ENCODE measurements around the gene TMEM40.

The TMEM40 gene

GRCh38 chr3:12772462-12772861 lies 13.4 kb upstream of the TMEM40 start:
- DNase-seq (ENCODE audit: low read depth in 1 of 2, low spot score in 1 of 2), result no peak
- in situ Hi-C loops (cut with HindIII; ENCODE audit: low pct_unique_long_range_greater_than_20kb, low sequenced_read_pairs), result no loop called here
- TF ChIP-seq JUND (IDR thresholded peaks at IDR 0.05; ENCODE audit: low read depth), result no peak

DNA sequence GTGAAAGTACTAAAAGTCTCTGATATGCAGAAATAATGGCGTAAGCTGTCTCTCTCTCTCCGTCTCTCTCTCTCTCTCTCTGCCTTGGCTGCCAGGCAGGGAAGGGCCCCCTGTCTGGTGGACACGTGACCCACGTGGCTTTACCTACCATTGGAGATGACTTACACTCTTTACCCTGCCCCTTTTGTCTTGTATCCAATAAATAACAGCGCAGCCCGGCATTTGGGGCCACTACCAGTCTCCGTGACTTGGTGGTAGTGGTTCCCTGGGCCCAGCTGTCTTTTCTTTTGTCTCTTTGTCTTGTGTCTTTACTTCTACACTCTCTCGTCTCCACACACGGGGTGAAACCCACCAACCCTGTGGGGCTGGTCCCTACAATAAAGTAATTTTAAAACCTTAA lies 12.2 kb upstream of the TMEM40 start:
- no peak for TF ChIP-seq JUND (IDR thresholded peaks at IDR 0.05; ENCODE audit: low read depth)
- in situ Hi-C loops (cut with HindIII; ENCODE audit: low pct_unique_long_range_greater_than_20kb, low sequenced_read_pairs), result no loop called here
- DNase-seq (ENCODE audit: low read depth in 1 of 2, low spot score in 1 of 2), result no peak

GRCh38 chr3:12769761-12770160 lies 10.7 kb upstream of the TMEM40 start:
- DNase-seq (ENCODE audit: low read depth in 1 of 2, low spot score in 1 of 2), result no peak
- TF ChIP-seq JUND (IDR thresholded peaks at IDR 0.05; ENCODE audit: low read depth), result no peak
- in situ Hi-C loops (cut with HindIII; ENCODE audit: low pct_unique_long_range_greater_than_20kb, low sequenced_read_pairs), result no loop called here

DNA sequence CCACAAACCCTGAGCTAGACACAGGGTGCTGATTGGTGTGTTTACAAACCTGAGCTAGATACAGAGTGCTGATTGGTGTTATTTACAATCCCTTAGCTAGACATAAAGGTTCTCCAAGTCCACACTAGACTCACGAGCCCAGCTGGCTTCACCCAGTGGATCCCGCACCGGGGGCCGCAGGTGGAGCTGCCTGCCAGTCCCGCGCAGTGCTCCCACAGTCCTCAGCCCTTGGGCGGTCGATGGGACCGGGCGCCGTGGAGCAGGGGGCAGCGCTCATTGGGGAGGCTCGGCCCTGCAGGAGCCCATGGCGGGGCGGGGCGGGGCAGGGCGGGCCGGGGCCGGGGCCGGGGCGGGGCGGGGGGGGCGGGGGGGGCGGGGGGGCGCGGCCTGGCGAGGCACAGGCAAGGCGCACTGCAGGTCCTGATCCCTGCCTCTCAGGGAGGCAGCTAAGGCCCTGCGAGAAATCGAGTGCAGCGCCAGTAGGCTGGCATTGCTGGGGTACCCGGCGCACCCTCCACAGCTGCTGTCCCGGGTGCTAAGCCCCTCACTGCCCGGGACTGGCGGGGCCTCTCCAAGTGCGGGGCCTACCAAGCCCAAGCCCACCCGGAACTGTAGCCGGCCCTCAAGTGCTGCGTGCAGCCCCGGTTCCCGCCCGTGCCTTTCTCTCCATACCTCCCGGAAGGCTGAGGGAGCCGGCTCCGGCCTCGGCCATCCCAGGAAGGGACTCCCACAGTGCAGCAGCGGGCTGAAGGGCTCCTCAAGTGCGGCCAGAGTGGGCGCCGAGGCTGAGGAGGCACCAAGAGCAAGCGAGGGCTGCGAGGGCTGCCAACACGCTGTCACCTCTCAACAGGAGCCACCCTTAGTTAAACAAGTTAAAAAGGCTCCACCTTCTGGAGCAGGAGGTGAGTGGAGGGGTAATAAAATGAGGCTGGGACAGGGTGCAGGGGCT lies 9.8 kb upstream of the TMEM40 start:
- no peak for DNase-seq (ENCODE audit: low read depth in 1 of 2, low spot score in 1 of 2)
- in situ Hi-C loops (cut with HindIII; ENCODE audit: low pct_unique_long_range_greater_than_20kb, low sequenced_read_pairs), result no loop called here
- TF ChIP-seq JUND (IDR thresholded peaks at IDR 0.05; ENCODE audit: low read depth), result no peak

DNA sequence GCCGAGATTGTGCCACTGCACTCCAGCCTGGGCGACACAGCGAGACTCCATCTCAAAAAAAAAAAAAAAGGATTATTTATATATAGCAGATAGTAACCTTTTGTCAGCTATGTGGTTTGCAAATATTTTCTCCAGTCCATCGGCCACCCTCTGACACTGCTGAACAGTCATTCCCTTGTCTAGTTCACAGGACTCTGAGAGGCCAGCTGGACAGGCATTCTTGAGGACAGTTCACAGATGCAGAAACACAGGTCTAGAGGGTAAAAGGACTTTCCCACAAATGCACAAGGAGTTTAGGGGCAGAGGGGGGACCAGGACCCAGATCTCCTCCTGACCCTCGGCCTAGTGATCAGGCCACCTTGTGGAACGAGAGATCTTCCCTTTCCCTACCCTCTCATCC lies 7.5 kb upstream of the TMEM40 start:
- no peak for DNase-seq (ENCODE audit: low read depth in 1 of 2, low spot score in 1 of 2)
- TF ChIP-seq JUND (IDR thresholded peaks at IDR 0.05; ENCODE audit: low read depth), result no peak
- in situ Hi-C loops (cut with HindIII; ENCODE audit: low pct_unique_long_range_greater_than_20kb, low sequenced_read_pairs), result no loop called here

- in situ Hi-C loops (cut with HindIII; ENCODE audit: low pct_unique_long_range_greater_than_20kb, low sequenced_read_pairs), result no loop called here
Observed at GRCh38 chr3:12764171-12764776, 5.2 kb upstream of the TMEM40 start.

GRCh38 chr3:12759693-12760565 lies 870 bp upstream of the TMEM40 start:
- DNase-seq (ENCODE audit: low read depth in 1 of 2, low spot score in 1 of 2), result peak in 1 of 2 experiments; percentile 83
- in situ Hi-C loops (cut with HindIII; ENCODE audit: low pct_unique_long_range_greater_than_20kb, low sequenced_read_pairs), result no loop called here
- TF ChIP-seq JUND (IDR thresholded peaks at IDR 0.05; ENCODE audit: low read depth), result no peak

More at GRCh38 chr3:12764171-12764776, 5.2 kb upstream of the TMEM40 start:
- TF ChIP-seq JUND (IDR thresholded peaks at IDR 0.05; ENCODE audit: low read depth), result no peak
- DNase-seq (ENCODE audit: low read depth in 1 of 2, low spot score in 1 of 2), result no peak

DNA sequence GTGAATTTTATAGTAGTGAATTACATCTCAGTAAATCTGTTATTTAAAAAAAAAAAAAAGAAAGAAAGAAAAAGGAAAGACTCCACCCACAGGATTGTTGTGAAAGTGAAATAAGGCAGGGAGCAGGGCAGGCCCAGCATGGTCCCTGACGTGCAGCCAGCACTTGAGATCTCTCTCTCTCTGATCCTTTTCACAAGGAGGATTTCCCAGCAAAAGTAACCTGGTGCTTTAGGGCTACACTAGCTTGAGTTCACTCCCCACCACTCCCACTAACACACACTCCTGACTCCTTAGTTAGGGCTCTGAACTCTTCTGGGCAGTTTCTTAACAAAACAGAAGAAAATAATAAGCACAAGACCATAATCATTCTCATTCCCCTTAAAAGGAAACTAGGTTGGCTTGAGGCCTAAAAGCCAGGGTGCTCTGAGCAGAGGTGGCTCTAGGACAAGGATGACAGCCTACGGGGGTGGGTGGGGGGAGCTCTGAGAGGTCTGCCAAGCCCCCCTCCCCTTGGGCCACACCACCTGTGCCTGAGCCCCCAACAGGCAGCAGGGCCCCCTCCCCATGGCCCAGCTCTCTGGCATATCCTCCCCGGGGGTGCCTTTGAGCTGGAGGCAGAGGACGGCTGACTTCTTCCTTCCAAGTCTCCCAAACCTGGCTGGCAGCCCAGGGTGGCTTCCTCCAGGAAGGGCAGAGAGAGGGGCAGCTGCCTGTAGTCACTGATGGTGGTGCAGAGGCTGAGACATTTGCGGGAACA lies 856 bp downstream of the TMEM40 start:
- TF ChIP-seq JUND (IDR thresholded peaks at IDR 0.05; ENCODE audit: low read depth), result no peak
- in situ Hi-C loops (cut with HindIII; ENCODE audit: low pct_unique_long_range_greater_than_20kb, low sequenced_read_pairs), result no loop called here
- DNase-seq (ENCODE audit: low read depth in 1 of 2, low spot score in 1 of 2), result peak in 1 of 2 experiments; percentile 39

- TF ChIP-seq JUND (IDR thresholded peaks at IDR 0.05; ENCODE audit: low read depth), result no peak
- DNase-seq (ENCODE audit: low read depth in 1 of 2, low spot score in 1 of 2), result no peak
- in situ Hi-C loops (cut with HindIII; ENCODE audit: low pct_unique_long_range_greater_than_20kb, low sequenced_read_pairs), result no loop called here
Observed at GRCh38 chr3:12756635-12757034, 2.4 kb downstream of the TMEM40 start.

GRCh38 chr3:12756175-12756574 lies 2.9 kb downstream of the TMEM40 start:
- no peak for TF ChIP-seq JUND (IDR thresholded peaks at IDR 0.05; ENCODE audit: low read depth)
- in situ Hi-C loops (cut with HindIII; ENCODE audit: low pct_unique_long_range_greater_than_20kb, low sequenced_read_pairs), result no loop called here

DNA sequence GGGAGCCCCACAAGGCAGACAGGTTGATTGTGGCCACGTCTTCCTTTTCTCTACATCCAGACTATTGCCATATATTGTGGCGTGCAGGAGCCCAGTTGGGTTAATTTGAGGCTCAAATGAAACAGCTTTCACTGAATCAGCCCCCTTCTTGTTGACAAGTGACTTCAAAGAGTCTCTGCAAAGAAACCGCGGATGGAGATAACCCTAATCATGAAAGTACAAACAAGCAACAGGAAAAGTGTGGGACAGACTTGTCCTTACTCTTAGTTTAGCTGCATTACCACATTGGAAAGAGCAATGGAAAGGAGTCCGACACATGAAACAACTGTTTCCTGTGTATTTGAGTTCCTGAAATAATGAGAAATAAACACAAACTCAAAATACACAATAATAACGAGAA lies 3.3 kb downstream of the TMEM40 start:
- no peak for DNase-seq (ENCODE audit: low read depth in 1 of 2, low spot score in 1 of 2)
- no peak for TF ChIP-seq JUND (IDR thresholded peaks at IDR 0.05; ENCODE audit: low read depth)
- in situ Hi-C loops (cut with HindIII; ENCODE audit: low pct_unique_long_range_greater_than_20kb, low sequenced_read_pairs), result no loop called here

More at GRCh38 chr3:12756175-12756574, 2.9 kb downstream of the TMEM40 start:
- no peak for DNase-seq (ENCODE audit: low read depth in 1 of 2, low spot score in 1 of 2)

DNA sequence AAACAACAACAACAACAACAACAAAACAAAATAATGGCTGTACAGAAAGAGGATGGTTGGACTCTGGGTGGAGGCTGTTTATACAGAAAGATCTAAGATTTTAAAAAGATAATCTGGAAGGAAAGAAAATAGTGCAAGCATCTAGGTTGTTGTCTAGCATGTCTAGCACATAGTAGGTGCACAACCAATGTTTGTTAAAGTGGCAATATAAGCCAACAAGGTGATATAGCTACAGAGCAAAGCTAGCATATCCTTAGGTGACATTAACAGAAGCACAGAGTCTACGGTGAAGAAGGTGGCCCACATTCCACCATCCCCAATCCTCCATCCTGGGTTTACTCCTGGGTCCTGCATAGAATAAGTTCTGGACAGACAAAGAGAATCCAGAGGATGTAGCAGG lies 4.7 kb downstream of the TMEM40 start:
- DNase-seq (ENCODE audit: low read depth in 1 of 2, low spot score in 1 of 2), result no peak
- in situ Hi-C loops (cut with HindIII; ENCODE audit: low pct_unique_long_range_greater_than_20kb, low sequenced_read_pairs), result no loop called here
- no peak for TF ChIP-seq JUND (IDR thresholded peaks at IDR 0.05; ENCODE audit: low read depth)
